K562 (cell line): ENCODE results near the gene RASGRP4. TPM values are rescaled to one million over a fixed set of nuclear protein-coding genes. Genes with fewer than 3 reads are reported as not detected.

ENCODE experiments used
- GMEB1 ChIP-seq: fragments of 250-450 bp; sonication (Bioruptor Pico); IDR thresholded peaks from 2 replicates; pipeline ENCODE4 v1.4.0; 2020; ENCODE audit warnings: mild to moderate bottlenecking
- HBP1 ChIP-seq: fragments of 450-650 bp; formaldehyde crosslinking; IDR thresholded peaks from 2 replicates; pipeline ENCODE4 v1.4.0; 2022; ENCODE audit warnings: missing genetic modification characterization
- KDM4B ChIP-seq, 2 experiments: fragments of 450-650 bp in 1 of 2; sonication (generic) in 1 of 2; IDR thresholded peaks; 2 replicates each; pipeline ENCODE4 v1.6.1; 2016 to 2017; ENCODE audit warnings: borderline replicate concordance in 2 of 2, antibody characterized with exemption in 1 of 2, low read depth in 1 of 2, mild to moderate bottlenecking in 1 of 2
- NR4A1 ChIP-seq, 2 experiments: fragments of 250-450 bp in 1 of 2; fragments of 450-650 bp in 1 of 2; sonication (Bioruptor Pico) in 1 of 2; IDR thresholded peaks; 2 replicates each; pipeline versions ENCODE4 v1.4.0 to v1.6.1; 2016 to 2020; ENCODE audit warnings: mild to moderate bottlenecking in 2 of 2, missing compliant biosample characterization in 1 of 2, missing genetic modification characterization in 1 of 2, moderate library complexity in 1 of 2
- RBM17 ChIP-seq: fragments of 200-400 bp; formaldehyde crosslinking; IDR thresholded peaks from 2 replicates; pipeline ENCODE4 v1.6.1; 2017; ENCODE audit warnings: low read depth, mild to moderate bottlenecking, low read length, borderline replicate concordance
- RREB1 ChIP-seq: fragments of 250-450 bp; sonication (Bioruptor Pico); IDR thresholded peaks from 2 replicates; pipeline ENCODE4 v1.4.0; 2020
- THRAP3 ChIP-seq: fragments of 450-650 bp; IDR thresholded peaks from 2 replicates; pipeline ENCODE4 v1.6.1; 2016; ENCODE audit warnings: mild to moderate bottlenecking, inconsistent platforms, borderline replicate concordance
- ZNF318 ChIP-seq, 2 experiments: fragments of 450-650 bp; IDR thresholded peaks; 2 replicates each; pipeline ENCODE4 v1.6.1; 2016; ENCODE audit warnings: mild to moderate bottlenecking in 2 of 2, borderline replicate concordance in 1 of 2, low read depth in 1 of 2, moderate library complexity in 1 of 2
- polyA plus RNA-seq, 8 experiments: library from polyadenylated mRNA; depleted of rRNA in 4 of 8; stranded (reverse) in 5 of 8; unstranded in 3 of 8; fragments of >200 nt; fragmentation: Nextera tagmentation in 2 of 8; fragmentation: Illumina TruSeq in 1 of 8; extraction: Ambion mirVana in 2 of 8; extraction: Trizol in 1 of 8; gene quantifications; 2 replicates each; pipeline versions ENCODE4 v1.2.1 to v1.2.3, GENCODE V29; 2011 to 2014; ENCODE audit warnings: inconsistent platforms in 1 of 8, missing spikeins in 1 of 8
- total RNA-seq, 7 experiments: library from RNA; depleted of rRNA in 6 of 7; stranded (reverse); fragments of >200 nt in 6 of 7; fragmentation: Illumina TruSeq in 2 of 7; extraction: Trizol in 2 of 7; gene quantifications; 2 replicates each; pipeline versions ENCODE4 v1.2.1 to v1.2.3, GENCODE V29; 2011 to 2021; ENCODE audit warnings: low replicate concordance in 1 of 7

Gene RASGRP4
- total and polyA plus RNA-seq, 9 of the 15 experiments (the other 6 are each of a cell fraction or from before 2014, with no cell fraction given) = 0.39 to 4.6 (median 3.8) TPM

- no peak for TF ChIP-seq ZNF318 (IDR thresholded peaks at IDR 0.05; ENCODE audit: borderline replicate concordance in 1 of 2, low read depth in 1 of 2)
- no peak for TF ChIP-seq GMEB1 (CRISPR knock-in tag)
- TF ChIP-seq RREB1 (CRISPR knock-in tag) = no peak
- no peak for TF ChIP-seq NR4A1 (CRISPR knock-in tag; IDR thresholded peaks at IDR 0.05)
- TF ChIP-seq NR4A1 (tag; IDR thresholded peaks at IDR 0.05) = no peak
- TF ChIP-seq KDM4B (IDR thresholded peaks at IDR 0.05; ENCODE audit: borderline replicate concordance in 2 of 2, low read depth in 1 of 2) = no peak
- no peak for TF ChIP-seq HBP1 (CRISPR knock-in tag)
- TF ChIP-seq THRAP3 = no peak
- TF ChIP-seq RBM17 = no peak
These were observed 33.2 kb downstream of the RASGRP4 start (continued) for GRCh38 chr19:38392707-38393308.
